Upper lobe of left lung (tissue), 6 donors: ENCODE measurements around the gene TROAP. TPM values are rescaled to one million over a fixed set of nuclear protein-coding genes. Genes with fewer than 3 reads are reported as not detected.
A peak's percentile ranks its signal among the peaks of the same experiment; 100 is the strongest.
"Not testable (repeated sequence)": the region's sequence is repeated elsewhere in the genome, so short reads cannot be mapped to it uniquely, and the experiment has no call there.

Source experiments
- ATAC-seq, 2 donors: fragments of 200-7000 bp; cut with Tn5 transposase; one replicate each; pipeline ENCODE4 v1.9.1; 2022; ENCODE audit warnings: mild to moderate bottlenecking in 2 of 2, moderate library complexity in 2 of 2; ENCODE audit not compliant: low FRiP score in 2 of 2
- DNase-seq, 2 donors: peaks; one replicate each; pipeline ENCODE4 v3.0.0-alpha.2; 2019 to 2020
- H3K27ac ChIP-seq, 4 donors: fragments of 200-600 bp; sonication (generic); one replicate each; pipeline ENCODE4 v1.5.1; 2016 to 2019
- H3K27me3 ChIP-seq, 4 donors: fragments of 200-600 bp; sonication (generic); one replicate each; pipeline ENCODE4 v1.5.1; 2017 to 2019
- H3K36me3 ChIP-seq, 4 donors: fragments of 200-600 bp; sonication (generic); one replicate each; pipeline ENCODE4 v1.5.1; 2016 to 2019
- H3K4me1 ChIP-seq, 4 donors: fragments of 200-600 bp; sonication (generic); one replicate each; pipeline ENCODE4 v1.5.1; 2018 to 2019
- H3K4me3 ChIP-seq, 4 donors: fragments of 200-600 bp; sonication (generic); one replicate each; pipeline ENCODE4 v1.5.1; 2017 to 2019; ENCODE audit warnings: mild to moderate bottlenecking in 2 of 4, moderate library complexity in 1 of 4
- H3K9me3 ChIP-seq, 4 donors: fragments of 200-600 bp; sonication (generic); one replicate each; pipeline ENCODE4 v1.5.1; 2018 to 2019
- CTCF ChIP-seq, 6 experiments: fragments of 450-650 bp in 4 of 6; fragments of 200-600 bp in 2 of 6; sonication (generic) in 2 of 6; IDR thresholded peaks; one replicate each; pipeline ENCODE4 v1.5.1; 2016 to 2019; ENCODE audit warnings: antibody characterized with exemption in 6 of 6
- EP300 ChIP-seq, 4 donors: sonication (generic); formaldehyde crosslinking; IDR thresholded peaks; one replicate each; pipeline ENCODE4 v1.5.1; 2017; ENCODE audit warnings: antibody characterized with exemption in 4 of 4, control low read depth in 2 of 4
- POLR2A ChIP-seq, 4 donors: fragments of 450-650 bp; IDR thresholded peaks; one replicate each; pipeline ENCODE4 v1.5.1; 2016 to 2017; ENCODE audit warnings: antibody characterized with exemption in 4 of 4, mild to moderate bottlenecking in 2 of 4
- POLR2AphosphoS5 ChIP-seq, 2 donors: sonication (generic); formaldehyde crosslinking; IDR thresholded peaks; one replicate each; pipeline ENCODE4 v1.5.1; 2017; ENCODE audit warnings: antibody characterized with exemption in 2 of 2
- WGBS, 2 donors: methylation state at CpG; one replicate each; pipeline ENCODE4 v1.1.5; 2017 to 2018; 5-methylcytosine and 5-hydroxymethylcytosine counted together
- total RNA-seq, 6 donors: library from RNA; depleted of rRNA in 4 of 6; stranded (reverse); fragments of >200 nt in 4 of 6; gene quantifications; one replicate each; pipeline versions ENCODE4 v1.1.0 to v1.2.1, GENCODE V29; 2016 to 2021
- donor health status: DM: no; HTN: no; CAD: no; lungs with moderate emphysema.
- donor health status: DM: no; HTN: yes; CAD: no; lungs with severe emphysema.

The TROAP gene
- total RNA-seq, 6 donors from 2014 or later, result 0.86 to 3.3 (median 3.0) TPM; not detected in 2

- peaks cover 20 to 33% (median 24%) of the 10 kb centered on the region in 4 donors for H3K4me1 ChIP-seq
- TF ChIP-seq EP300 (IDR thresholded peaks at IDR 0.05) (no peak), POLR2AphosphoS5 (IDR thresholded peaks at IDR 0.05) (no peak), CTCF (IDR thresholded peaks at IDR 0.05) (no peak), POLR2A (IDR thresholded peaks at IDR 0.05) (no peak)
- peak overlapping the region in 2 of 4 donors; percentile 17 to 21 for H3K4me3 ChIP-seq
- H3K27me3 ChIP-seq, result peaks cover 1 to 53% (median 30%) of the 10 kb centered on the region in 4 donors
- no peaks in the 10 kb centered on the region for H3K36me3 ChIP-seq
- WGBS, 2 donors, result 28% methylated on average over 20 to 37 of the region's 40 CpGs
- no peak for ATAC-seq
- H3K27ac ChIP-seq, result no peak overlapping the region
- no peaks in the 10 kb centered on the region for H3K9me3 ChIP-seq
- DNase-seq, result peak; percentile 20 to 83
Measured at GRCh38 chr12:49332891-49333371, 9.9 kb downstream of the TROAP start.

GRCh38 chr12:49333778-49334177, 10.7 kb downstream of the TROAP start:
- peak in 1 of 2 donors; percentile 0 for DNase-seq
- not testable (repeated sequence) for H3K9me3 ChIP-seq, H3K36me3 ChIP-seq, ATAC-seq, H3K27ac ChIP-seq, H3K4me3 ChIP-seq
- whole genome bisulfite sequencing, 2 donors, result 46 to 53% methylated on average over 21 of the region's 21 CpGs
- H3K27me3 ChIP-seq, result peaks cover 1 to 55% (median 30%) of the 10 kb centered on the region in 4 donors
- H3K4me1 ChIP-seq, result peaks cover 20 to 33% (median 24%) of the 10 kb centered on the region in 4 donors

GRCh38 chr12:49334226-49334625, 11.2 kb downstream of the TROAP start:
- ATAC-seq (no peak), DNase-seq (peak in 1 of 2 donors; percentile 7)
- H3K4me1 ChIP-seq, result peaks cover 20 to 33% (median 24%) of the 10 kb centered on the region in 4 donors
- H3K27me3 ChIP-seq, result peaks cover 1 to 55% (median 30%) of the 10 kb centered on the region in 4 donors
- H3K36me3 ChIP-seq, result no peaks in the 10 kb centered on the region
- WGBS, 2 donors, result 29 to 36% methylated on average over 14 to 18 of the region's 19 CpGs
- H3K27ac ChIP-seq, result no peak overlapping the region
- H3K9me3 ChIP-seq, result no peaks in the 10 kb centered on the region
- H3K4me3 ChIP-seq, result no peak overlapping the region
- TF ChIP-seq EP300 (IDR thresholded peaks at IDR 0.05) (no peak), POLR2A (IDR thresholded peaks at IDR 0.05) (no peak), CTCF (IDR thresholded peaks at IDR 0.05) (no peak)

- H3K4me3 ChIP-seq, result no peak overlapping the region
- peaks cover 1 to 55% (median 30%) of the 10 kb centered on the region in 4 donors for H3K27me3 ChIP-seq
- ATAC-seq (no peak), DNase-seq (peak in 1 of 2 donors; percentile 14)
- H3K9me3 ChIP-seq, result no peaks in the 10 kb centered on the region
- H3K27ac ChIP-seq, result no peak overlapping the region
- no peaks in the 10 kb centered on the region for H3K36me3 ChIP-seq
- peaks cover 20 to 33% (median 24%) of the 10 kb centered on the region in 4 donors for H3K4me1 ChIP-seq
- TF ChIP-seq POLR2AphosphoS5 (IDR thresholded peaks at IDR 0.05) (no peak), EP300 (IDR thresholded peaks at IDR 0.05) (no peak), CTCF (IDR thresholded peaks at IDR 0.05) (no peak), POLR2A (IDR thresholded peaks at IDR 0.05) (no peak)
- 55 to 66% methylated on average over 10 to 12 of the region's 12 CpGs for WGBS, 2 donors
Measured at GRCh38 chr12:49334681-49335080, 11.6 kb downstream of the TROAP start.

- Histone ChIP-seq H3K4me1 (peaks cover 20 to 33% (median 24%) of the 10 kb centered on the region in 4 donors), H3K36me3 (no peaks in the 10 kb centered on the region), H3K27me3 (peaks cover 1 to 55% (median 30%) of the 10 kb centered on the region in 4 donors), H3K27ac (no peak overlapping the region), H3K4me3 (no peak overlapping the region), H3K9me3 (no peaks in the 10 kb centered on the region)
- TF ChIP-seq POLR2AphosphoS5 (IDR thresholded peaks at IDR 0.05) (no peak), CTCF (IDR thresholded peaks at IDR 0.05) (no peak), POLR2A (IDR thresholded peaks at IDR 0.05) (no peak), EP300 (IDR thresholded peaks at IDR 0.05) (no peak)
- DNase-seq (no peak), ATAC-seq (no peak)
- WGBS, 2 donors, result 55 to 57% methylated on average over 16 of the region's 16 CpGs
Measured at GRCh38 chr12:49335118-49335954, 12.3 kb downstream of the TROAP start.
